Measurements from ENCODE around the gene SPG21. TPM values are rescaled to one million over a fixed set of nuclear protein-coding genes. Genes with fewer than 3 reads are reported as not detected.

The SPG21 gene
- total and polyA plus RNA-seq, 2 donors (not counting 1 experiment from before 2014, with no cell fraction given), result 43.7 to 94.4 TPM

DNA sequence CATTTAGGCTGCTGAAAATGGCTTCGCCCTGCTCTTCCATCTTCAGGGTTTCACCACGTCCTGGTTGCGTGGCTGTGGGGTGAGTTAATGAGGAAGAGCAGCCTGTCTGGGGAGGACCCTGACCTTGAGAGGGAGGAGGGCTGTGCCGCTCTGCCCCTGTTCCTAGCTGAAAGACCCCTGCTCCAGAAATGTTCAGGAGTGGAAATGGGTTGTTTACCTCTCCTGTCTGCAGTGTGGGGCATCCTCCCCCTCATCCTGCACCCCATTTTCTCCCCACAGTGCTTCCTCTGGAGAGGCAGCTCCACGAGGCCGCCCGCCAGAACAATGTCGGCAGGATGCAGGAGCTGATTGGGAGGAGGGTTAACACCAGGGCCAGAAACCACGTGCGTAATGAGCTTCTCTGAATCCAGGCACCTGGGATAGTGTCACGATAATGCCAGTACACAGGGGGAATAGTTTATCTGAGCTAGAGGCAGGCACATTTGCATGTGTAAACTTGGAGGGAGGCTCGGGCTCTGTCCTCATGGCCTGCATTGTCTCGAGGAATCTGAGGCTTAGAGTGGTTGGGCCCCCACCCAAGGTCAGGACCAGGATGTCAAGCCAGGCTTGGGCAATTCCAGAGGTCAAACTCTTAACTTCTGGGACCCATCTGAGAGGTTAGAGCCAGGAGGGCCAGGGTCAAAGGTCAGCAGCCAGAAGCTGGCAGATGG lies 74.0 kb downstream of the SPG21 start:
- no peak overlapping the region for H3K4me3 Mint-ChIP-seq

More for the DNA sequence above, 74.0 kb downstream of the SPG21 start:
- Histone ChIP-seq H2AFZ (ENCODE audit: insufficient read depth, low read depth, low read length, poor library complexity, severe bottlenecking) (no peak overlapping the region), H3K36me3 (replicated peaks in 1 of 2; ENCODE audit: control extremely low read depth in 1 of 2, control insufficient read depth in 1 of 2, extremely low read depth in 1 of 2, insufficient read depth in 2 of 2, low read length in 1 of 2) (no peaks in the 10 kb centered on the region), H3K4me1 (ENCODE audit: control insufficient read depth in 2 of 2, insufficient read depth in 2 of 2, low read length in 2 of 2) (peaks cover 7 to 9% of the 10 kb centered on the region in 2 donors), H3K27me3 (replicated peaks in 1 of 4; ENCODE audit: control extremely low read depth in 1 of 4, control insufficient read depth in 3 of 4, insufficient read depth in 4 of 4, low read length in 3 of 4) (peaks cover 0 to 12% (median 4%) of the 10 kb centered on the region in 4 experiments), H4K20me1 (ENCODE audit: control insufficient read depth, insufficient read depth, low read length, poor library complexity, severe bottlenecking) (no peaks in the 10 kb centered on the region), H3K4me3 (ENCODE audit: control extremely low read depth in 1 of 5, extremely low read depth in 1 of 5, insufficient read depth in 1 of 5, low read depth in 2 of 5, low read length in 4 of 5) (no peak overlapping the region), H3K9ac (ENCODE audit: low read length) (no peak overlapping the region), H3K4me2 (replicated peaks; ENCODE audit: low read depth, low read length, poor library complexity, severe bottlenecking) (no peak overlapping the region), H3K27ac (ENCODE audit: low read length in 2 of 2) (no peak overlapping the region), H3K79me2 (ENCODE audit: control insufficient read depth, insufficient read depth, low read length) (no peaks in the 10 kb centered on the region), H3K9me3 (ENCODE audit: control extremely low read depth in 1 of 3, control insufficient read depth in 2 of 3, insufficient read depth in 1 of 3, low read length in 2 of 3) (no peaks in the 10 kb centered on the region)
- H3K27ac Mint-ChIP-seq, result no peak overlapping the region
- H3K9me3 Mint-ChIP-seq (ENCODE audit: insufficient read depth), result no peaks in the 10 kb centered on the region
- TF ChIP-seq EZH2 (IDR thresholded peaks at IDR 0.05; ENCODE audit: borderline replicate concordance, insufficient read depth, low read depth, low read length, poor library complexity, severe bottlenecking), result no peak
- TF ChIP-seq, protein P1, sequence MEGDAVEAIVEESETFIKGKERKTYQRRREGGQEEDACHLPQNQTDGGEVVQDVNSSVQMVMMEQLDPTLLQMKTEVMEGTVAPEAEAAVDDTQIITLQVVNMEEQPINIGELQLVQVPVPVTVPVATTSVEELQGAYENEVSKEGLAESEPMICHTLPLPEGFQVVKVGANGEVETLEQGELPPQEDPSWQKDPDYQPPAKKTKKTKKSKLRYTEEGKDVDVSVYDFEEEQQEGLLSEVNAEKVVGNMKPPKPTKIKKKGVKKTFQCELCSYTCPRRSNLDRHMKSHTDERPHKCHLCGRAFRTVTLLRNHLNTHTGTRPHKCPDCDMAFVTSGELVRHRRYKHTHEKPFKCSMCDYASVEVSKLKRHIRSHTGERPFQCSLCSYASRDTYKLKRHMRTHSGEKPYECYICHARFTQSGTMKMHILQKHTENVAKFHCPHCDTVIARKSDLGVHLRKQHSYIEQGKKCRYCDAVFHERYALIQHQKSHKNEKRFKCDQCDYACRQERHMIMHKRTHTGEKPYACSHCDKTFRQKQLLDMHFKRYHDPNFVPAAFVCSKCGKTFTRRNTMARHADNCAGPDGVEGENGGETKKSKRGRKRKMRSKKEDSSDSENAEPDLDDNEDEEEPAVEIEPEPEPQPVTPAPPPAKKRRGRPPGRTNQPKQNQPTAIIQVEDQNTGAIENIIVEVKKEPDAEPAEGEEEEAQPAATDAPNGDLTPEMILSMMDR (IDR thresholded peaks at IDR 0.05), result no peak
- intact Hi-C loops (cut with micrococcal nuclease), result no loop called here
- ChIA-PET CTCF (interaction anchor here (1.2 to 1.7 kb wide), 3 partner anchors 9 to 187 kb away, joined by 3 to 6 read pairs (median 3); no protein-coding TSS in a partner anchor), POLR2A (no interaction called here)
- peaks cover 9% of the 10 kb centered on the region for H3K4me1 Mint-ChIP-seq
- DNase-seq (no peak), ATAC-seq (ENCODE audit: low read depth) (no peak)
- peaks cover 4% of the 10 kb centered on the region for H3K27me3 Mint-ChIP-seq
- 64% methylated on average over 12 of the region's 13 CpGs for WGBS (ENCODE audit: insufficient coverage)

Other genes with a start within 250 kb of the SPG21 start
- gene RBPMS2, start 214.3 kb downstream of the SPG21 start, total RNA-seq, result 0.32 and 0.47 TPM in 2 replicates
- gene RBPMS2, start 214.3 kb downstream of the SPG21 start, polyA plus RNA-seq, result 0.63 and 0.74 TPM in 2 replicates
- 2.0 and 2.8 TPM in 2 replicates for gene PIF1, start 164.3 kb downstream of the SPG21 start, total RNA-seq
- 6.2 and 6.8 TPM in 2 replicates for gene PIF1, start 164.3 kb downstream of the SPG21 start, polyA plus RNA-seq
- 23.1 and 25.4 TPM in 2 replicates for gene PLEKHO2, start 148.0 kb downstream of the SPG21 start, total RNA-seq
- gene PLEKHO2, start 148.0 kb downstream of the SPG21 start, polyA plus RNA-seq, result 8.5 and 13.7 TPM in 2 replicates
- gene ANKDD1A, start 78.0 kb downstream of the SPG21 start, total RNA-seq, result 2.2 and 2.6 TPM in 2 replicates
- 1.0 and 2.7 TPM in 2 replicates for gene ANKDD1A, start 78.0 kb downstream of the SPG21 start, polyA plus RNA-seq
- gene MTFMT, start 39.7 kb upstream of the SPG21 start, total RNA-seq, result 14.3 and 15.5 TPM in 2 replicates
- gene MTFMT, start 39.7 kb upstream of the SPG21 start, polyA plus RNA-seq, result 7.9 and 10.0 TPM in 2 replicates
- gene SLC51B, start 55.5 kb upstream of the SPG21 start, total RNA-seq, result not detected in 2 replicates
- gene SLC51B, start 55.5 kb upstream of the SPG21 start, polyA plus RNA-seq, result not detected in 2 replicates
- not detected in 2 replicates for gene RASL12, start 78.1 kb upstream of the SPG21 start, total RNA-seq
- not detected in 2 replicates for gene RASL12, start 78.1 kb upstream of the SPG21 start, polyA plus RNA-seq
- gene KBTBD13, start 86.8 kb upstream of the SPG21 start, total RNA-seq, result not detected in 2 replicates
- gene KBTBD13, start 86.8 kb upstream of the SPG21 start, polyA plus RNA-seq, result not detected in 2 replicates
- 18.4 and 19.9 TPM in 2 replicates for gene UBAP1L, start 125.3 kb upstream of the SPG21 start, total RNA-seq
- gene UBAP1L, start 125.3 kb upstream of the SPG21 start, polyA plus RNA-seq, result 8.4 and 8.5 TPM in 2 replicates
- gene PDCD7, start 143.9 kb upstream of the SPG21 start, total RNA-seq, result 43.2 and 47.0 TPM in 2 replicates
- gene PDCD7, start 143.9 kb upstream of the SPG21 start, polyA plus RNA-seq, result 14.4 and 34.6 TPM in 2 replicates
- gene CLPX, start 195.4 kb upstream of the SPG21 start, total RNA-seq, result 54.5 and 63.1 TPM in 2 replicates
- gene CLPX, start 195.4 kb upstream of the SPG21 start, polyA plus RNA-seq, result 16.6 and 30.9 TPM in 2 replicates
- gene CILP, start 221.6 kb upstream of the SPG21 start, total RNA-seq, result 0.36 and 0.52 TPM in 2 replicates
- gene CILP, start 221.6 kb upstream of the SPG21 start, polyA plus RNA-seq, result 0.63 and 0.94 TPM in 2 replicates

All from B cell (primary cell).